K562 (cell line): ENCODE measurements around the gene CD44. TPM values are rescaled to one million over a fixed set of nuclear protein-coding genes. Genes with fewer than 3 reads are reported as not detected.

Source experiments
- ATAC-seq: fragments of 200-7000 bp; cut with Tn5 transposase; 3 replicates; pipeline ENCODE4 v1.9.1; 2020; ENCODE audit warnings: moderate library complexity
- BruUV-seq: library from RNA; stranded (reverse); fragments of 400-500 nt; replicated peaks from 2 replicates; lab custom pipeline; 2021; lab: Mats Ljungman, UMichigan
- CTCF ChIA-PET: fragments of 300-600 bp; formaldehyde crosslinking; extraction: SDS; loops from one replicate; lab custom pipeline; 2021; ENCODE audit warnings: low intra/inter-chr PET ratio; lab: Yijun Ruan, JAX
- POLR2A ChIA-PET: fragments of 300-600, 350-650 bp; sonication (Branson Sonifier 250); formaldehyde crosslinking; extraction: SDS; loops from one replicate; lab custom pipeline; 2021; ENCODE audit warnings: antibody characterized with exemption, inconsistent platforms; lab: Yijun Ruan, JAX
- DNase-seq, 4 experiments: peaks; one replicate each; pipeline versions ENCODE4 v3.0.0 to v3.0.0-alpha.2; 2011 to 2018; ENCODE audit warnings: low spot score in 3 of 4, mixed read lengths in 3 of 4; ENCODE audit errors: extremely low read depth in 1 of 4
- FAIRE-seq: peaks from 2 replicates; lab custom pipeline; 2011; peaks lifted over from hg19 to GRCh38; lab: Jason Lieb, UNC
- H2AFZ ChIP-seq: 2 replicates; pipeline ENCODE4 v1.6.0; 2011; ENCODE audit warnings: low read depth, low read length, control low read depth, inconsistent platforms
- H3K27ac ChIP-seq: fragments of 200-600 bp; 3 replicates; pipeline ENCODE4 v1.8.0; 2011; ENCODE audit warnings: low read depth, mild to moderate bottlenecking, control low read depth, inconsistent platforms, low read length, moderate library complexity, mixed read lengths; ENCODE audit errors: extremely low read depth
- H3K27me3 ChIP-seq, 2 experiments: fragments of 300-600 bp in 1 of 2; 2 replicates in 1 of 2; 3 replicates in 1 of 2; pipeline versions ENCODE4 v1.6.0 to v1.8.0; 2011; ENCODE audit warnings: inconsistent platforms in 2 of 2, low read length in 2 of 2, mild to moderate bottlenecking in 1 of 2, mixed read lengths in 1 of 2, moderate library complexity in 1 of 2; ENCODE audit not compliant: control insufficient read depth in 2 of 2, insufficient read depth in 2 of 2
- H3K36me3 ChIP-seq: fragments of 300-600 bp; 3 replicates; pipeline ENCODE4 v1.8.0; 2011; ENCODE audit warnings: mild to moderate bottlenecking, low read length, inconsistent platforms; ENCODE audit not compliant: control insufficient read depth, insufficient read depth
- H3K4me1 ChIP-seq, 2 experiments: fragments of 200-600 bp in 1 of 2; replicated peaks in 1 of 2; 2 replicates in 1 of 2; 3 replicates in 1 of 2; pipeline versions ENCODE4 v1.5.1 to v1.8.0; 2011; ENCODE audit warnings: inconsistent platforms in 2 of 2, low read length in 2 of 2, mild to moderate bottlenecking in 1 of 2, mixed read lengths in 1 of 2, moderate library complexity in 1 of 2; ENCODE audit not compliant: control insufficient read depth in 2 of 2, insufficient read depth in 2 of 2
- H3K4me2 ChIP-seq: 2 replicates; pipeline ENCODE4 v1.6.1; 2011; ENCODE audit warnings: low read length, control low read depth, inconsistent platforms, mixed read lengths; ENCODE audit not compliant: insufficient read depth
- H3K4me3 ChIP-seq: fragments of 200-600 bp; sonication (generic), shearing (Covaris generic); 2 replicates; pipeline ENCODE4 v1.5.1; 2016; ENCODE audit warnings: control low read depth, inconsistent platforms
- H3K79me2 ChIP-seq: fragments of 200-600 bp; 3 replicates; pipeline ENCODE4 v1.8.0; 2011; ENCODE audit warnings: low read length, inconsistent platforms; ENCODE audit not compliant: control insufficient read depth, insufficient read depth
- H3K9ac ChIP-seq, 2 experiments: 2 replicates each; pipeline versions ENCODE4 v1.6.0 to v1.6.1; 2011; ENCODE audit warnings: low read depth in 2 of 2, low read length in 2 of 2, control low read depth in 1 of 2, inconsistent platforms in 1 of 2, mild to moderate bottlenecking in 1 of 2, mixed read lengths in 1 of 2; ENCODE audit not compliant: insufficient read depth in 1 of 2
- H3K9me1 ChIP-seq: one replicate; pipeline ENCODE4 v1.6.0; 2011; ENCODE audit warnings: inconsistent platforms, mild to moderate bottlenecking, low read length, moderate library complexity; ENCODE audit not compliant: control insufficient read depth, insufficient read depth
- H3K9me3 ChIP-seq: replicated peaks from 2 replicates; pipeline ENCODE4 v1.5.1; 2011; ENCODE audit warnings: low read depth, low read length, inconsistent platforms; ENCODE audit not compliant: control insufficient read depth, insufficient read depth
- H4K20me1 ChIP-seq: replicated peaks from 2 replicates; pipeline ENCODE4 v1.6.1; 2011; ENCODE audit warnings: low read length, inconsistent platforms, mixed read lengths; ENCODE audit not compliant: control insufficient read depth, insufficient read depth
- PRMT5 ChIP-seq: sonication (generic); formaldehyde crosslinking; IDR thresholded peaks from 2 replicates; pipeline ENCODE4 v1.5.0; 2020; ENCODE audit warnings: missing genetic modification reagents
- SPI1 ChIP-seq: IDR thresholded peaks from 2 replicates; pipeline ENCODE4 v1.6.1; 2011; ENCODE audit warnings: low read depth, low read length, control low read depth, borderline replicate concordance
- TCFL5 ChIP-seq: fragments of 250-450 bp; sonication (Bioruptor Pico); conservative IDR thresholded peaks from 2 replicates; pipeline ENCODE4 v1.6.1; 2021; ENCODE audit warnings: mild to moderate bottlenecking, moderate library complexity, matching md5 sums
- ZNF12 ChIP-seq: sonication (generic); formaldehyde crosslinking; IDR thresholded peaks from 2 replicates; pipeline ENCODE4 v1.4.0; 2020; ENCODE audit warnings: mild to moderate bottlenecking, missing genetic modification reagents
- WGBS: fragments of 100-300 bp; shearing (Covaris generic); methylation state at CpG from one replicate; pipeline ENCODE4 v1.1.6; 2016; ENCODE audit warnings: low coverage, mixed read lengths; ENCODE audit not compliant: insufficient coverage; ENCODE audit errors: missing lambda C conversion rate; 5-methylcytosine and 5-hydroxymethylcytosine counted together
- in situ Hi-C: fragments of 300-500 bp; cut with MboI; formaldehyde crosslinking; loops from 4 replicates; pipeline ENCODE4 v1.15.0; 2018; ENCODE audit warnings: inconsistent platforms, mixed read lengths
- intact Hi-C: fragments of 100-400 bp; cut with micrococcal nuclease; formaldehyde crosslinking; loops from 2 replicates; pipeline ENCODE4 v1.14.2; 2022
- polyA plus RNA-seq, 8 experiments: library from polyadenylated mRNA; depleted of rRNA in 4 of 8; stranded (reverse) in 5 of 8; unstranded in 3 of 8; fragments of >200 nt; fragmentation: Nextera tagmentation in 2 of 8; fragmentation: Illumina TruSeq in 1 of 8; extraction: Ambion mirVana in 2 of 8; extraction: Trizol in 1 of 8; gene quantifications; 2 replicates each; pipeline versions ENCODE4 v1.2.1 to v1.2.3, GENCODE V29; 2011 to 2014; ENCODE audit warnings: inconsistent platforms in 1 of 8, missing spikeins in 1 of 8
- total RNA-seq, 7 experiments: library from RNA; depleted of rRNA in 6 of 7; stranded (reverse); fragments of >200 nt in 6 of 7; fragmentation: Illumina TruSeq in 2 of 7; extraction: Trizol in 2 of 7; gene quantifications; 2 replicates each; pipeline versions ENCODE4 v1.2.1 to v1.2.3, GENCODE V29; 2011 to 2021; ENCODE audit warnings: low replicate concordance in 1 of 7
- TF ChIP-seq, protein P1 (sequence below): sonication (generic); formaldehyde crosslinking; IDR thresholded peaks from 2 replicates; pipeline ENCODE4 v1.8.0; 2022; ENCODE audit warnings: mild to moderate bottlenecking, missing genetic modification reagents

The CD44 gene
- total and polyA plus RNA-seq, 9 of the 15 experiments (the other 6 are each of a cell fraction or from before 2014, with no cell fraction given): 1.2 to 13.9 (median 3.0) TPM

GRCh38 chr11:35242412-35243242 lies 103.7 kb downstream of the CD44 start (continued):
- TF ChIP-seq, protein P1, sequence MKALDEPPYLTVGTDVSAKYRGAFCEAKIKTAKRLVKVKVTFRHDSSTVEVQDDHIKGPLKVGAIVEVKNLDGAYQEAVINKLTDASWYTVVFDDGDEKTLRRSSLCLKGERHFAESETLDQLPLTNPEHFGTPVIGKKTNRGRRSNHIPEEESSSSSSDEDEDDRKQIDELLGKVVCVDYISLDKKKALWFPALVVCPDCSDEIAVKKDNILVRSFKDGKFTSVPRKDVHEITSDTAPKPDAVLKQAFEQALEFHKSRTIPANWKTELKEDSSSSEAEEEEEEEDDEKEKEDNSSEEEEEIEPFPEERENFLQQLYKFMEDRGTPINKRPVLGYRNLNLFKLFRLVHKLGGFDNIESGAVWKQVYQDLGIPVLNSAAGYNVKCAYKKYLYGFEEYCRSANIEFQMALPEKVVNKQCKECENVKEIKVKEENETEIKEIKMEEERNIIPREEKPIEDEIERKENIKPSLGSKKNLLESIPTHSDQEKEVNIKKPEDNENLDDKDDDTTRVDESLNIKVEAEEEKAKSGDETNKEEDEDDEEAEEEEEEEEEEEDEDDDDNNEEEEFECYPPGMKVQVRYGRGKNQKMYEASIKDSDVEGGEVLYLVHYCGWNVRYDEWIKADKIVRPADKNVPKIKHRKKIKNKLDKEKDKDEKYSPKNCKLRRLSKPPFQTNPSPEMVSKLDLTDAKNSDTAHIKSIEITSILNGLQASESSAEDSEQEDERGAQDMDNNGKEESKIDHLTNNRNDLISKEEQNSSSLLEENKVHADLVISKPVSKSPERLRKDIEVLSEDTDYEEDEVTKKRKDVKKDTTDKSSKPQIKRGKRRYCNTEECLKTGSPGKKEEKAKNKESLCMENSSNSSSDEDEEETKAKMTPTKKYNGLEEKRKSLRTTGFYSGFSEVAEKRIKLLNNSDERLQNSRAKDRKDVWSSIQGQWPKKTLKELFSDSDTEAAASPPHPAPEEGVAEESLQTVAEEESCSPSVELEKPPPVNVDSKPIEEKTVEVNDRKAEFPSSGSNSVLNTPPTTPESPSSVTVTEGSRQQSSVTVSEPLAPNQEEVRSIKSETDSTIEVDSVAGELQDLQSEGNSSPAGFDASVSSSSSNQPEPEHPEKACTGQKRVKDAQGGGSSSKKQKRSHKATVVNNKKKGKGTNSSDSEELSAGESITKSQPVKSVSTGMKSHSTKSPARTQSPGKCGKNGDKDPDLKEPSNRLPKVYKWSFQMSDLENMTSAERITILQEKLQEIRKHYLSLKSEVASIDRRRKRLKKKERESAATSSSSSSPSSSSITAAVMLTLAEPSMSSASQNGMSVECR (CRISPR knock-in tag): no peak
- TF ChIP-seq SPI1: no peak

- Histone ChIP-seq H3K27me3 (peaks cover 0 to 3% of the 10 kb centered on the region in 2 experiments; a peak in 3 of 5 replicates), H3K4me3 (no peak overlapping the region), H4K20me1 (no peaks in the 10 kb centered on the region), H3K27ac (no peak overlapping the region), H3K9me3 (0 out of 2 replicates have a peak, but pooled peaks cover 2% of the 10 kb centered on the region), H3K9ac (no peak overlapping the region), H2AFZ (no peak overlapping the region), H3K36me3 (no peaks in the 10 kb centered on the region), H3K4me2 (no peak overlapping the region), H3K79me2 (no peaks in the 10 kb centered on the region), H3K4me1 (no peaks in the 10 kb centered on the region)
- ChIA-PET POLR2A (no interaction called here), CTCF (no interaction called here)
- intact Hi-C loops (no loop called here), in situ Hi-C loops (loop anchor here (25.0 kb wide), 1 partner anchor 306 kb away; no protein-coding TSS in a partner anchor)
- no TSS peak for BruUV-seq
- no peak for ATAC-seq
- 0% methylated on average over 2 of the region's 2 CpGs for WGBS
- no peak for FAIRE-seq
- DNase-seq: no peak
- TF ChIP-seq ZNF12 (CRISPR knock-in tag) (no peak), TCFL5 (CRISPR knock-in tag) (no peak), PRMT5 (no peak)
- TF ChIP-seq, all 486 proteins: peak for 0
- H3K9me1 ChIP-seq: no peaks in the 10 kb centered on the region
Observed at GRCh38 chr11:35243774-35244173, 104.8 kb downstream of the CD44 start.
